ENCODE data around the gene COL21A1. TPM values are rescaled to one million over a fixed set of nuclear protein-coding genes. Genes with fewer than 3 reads are reported as not detected.

The COL21A1 gene
- total RNA-seq, 1 donor from 2014 or later: 16.8 TPM

DNA sequence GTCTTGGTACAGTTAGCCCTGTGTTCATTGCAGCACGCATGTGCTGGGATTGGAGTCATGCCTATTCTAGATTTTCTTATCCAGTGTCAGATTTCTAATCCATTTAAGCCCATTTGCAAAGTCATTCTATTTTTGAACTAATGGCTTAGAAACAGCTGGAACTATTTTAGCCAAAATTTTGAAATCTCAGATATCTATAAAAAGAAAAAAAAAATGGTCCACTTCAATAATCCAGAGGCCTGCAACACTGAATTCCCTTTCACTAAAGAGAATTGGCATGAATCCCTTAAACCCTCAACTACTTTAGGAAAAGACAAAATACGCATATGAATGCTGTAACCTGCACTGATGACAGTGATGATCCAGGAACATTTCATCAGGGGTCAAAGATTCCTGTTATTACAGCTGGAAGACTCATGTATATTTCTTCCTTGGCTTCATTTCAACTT, 1.5 kb downstream of the COL21A1 start:
- no peak overlapping the region for H3K27ac Mint-ChIP-seq
- H3K4me1 Mint-ChIP-seq (ENCODE audit: low read depth): peaks cover 28% of the 10 kb centered on the region
- H3K36me3 Mint-ChIP-seq (ENCODE audit: insufficient read depth): no peaks in the 10 kb centered on the region
- H3K4me3 Mint-ChIP-seq (ENCODE audit: low read depth): peak overlapping the region; percentile 83
- no peaks in the 10 kb centered on the region for H3K9me3 Mint-ChIP-seq (ENCODE audit: low read depth)
- TF ChIP-seq CTCF (IDR thresholded peaks at IDR 0.05; ENCODE audit: unreplicated experiment): no peak
- H3K27me3 Mint-ChIP-seq: peaks cover 34% of the 10 kb centered on the region
- no peak for DNase-seq (ENCODE audit: low spot score, unreplicated experiment)

DNA sequence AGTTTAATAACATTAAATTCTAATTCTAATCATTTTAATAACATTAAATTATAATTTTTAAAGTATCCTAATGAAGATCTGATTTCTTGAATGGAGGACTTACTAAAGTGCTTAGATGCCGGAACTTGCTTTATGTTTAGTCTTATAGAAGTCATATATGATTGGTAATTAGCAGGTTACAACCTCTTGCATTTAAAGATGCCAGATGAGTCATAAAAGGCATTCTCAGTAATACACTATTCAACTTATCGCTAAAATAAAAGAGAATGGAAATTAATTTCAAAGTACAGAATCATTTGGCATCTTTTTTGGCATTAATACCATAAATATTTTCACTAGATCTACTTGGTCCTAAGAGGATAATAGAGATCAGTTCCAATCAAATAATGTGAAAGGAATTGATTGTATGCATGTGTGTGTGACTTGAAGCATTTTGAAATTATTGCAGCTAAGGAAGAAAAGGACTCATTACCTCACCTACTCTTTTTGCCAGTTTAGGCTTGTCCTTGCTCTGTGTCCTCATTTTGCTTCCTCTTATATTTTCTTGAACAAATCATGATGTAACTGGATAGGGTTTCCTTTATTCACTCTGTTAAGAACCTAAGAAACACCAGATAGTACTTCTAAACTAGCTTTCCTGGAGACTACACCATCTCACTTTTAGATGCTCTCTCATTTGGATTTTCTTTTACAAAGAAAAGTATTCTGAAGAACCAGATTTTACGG, 2.7 kb downstream of the COL21A1 start:
- no peak for DNase-seq (ENCODE audit: low spot score, unreplicated experiment)
- H3K9me3 Mint-ChIP-seq (ENCODE audit: low read depth): no peaks in the 10 kb centered on the region
- H3K27ac Mint-ChIP-seq: no peak overlapping the region
- H3K27me3 Mint-ChIP-seq: peaks cover 27% of the 10 kb centered on the region
- H3K4me1 Mint-ChIP-seq (ENCODE audit: low read depth): peaks cover 30% of the 10 kb centered on the region
- H3K36me3 Mint-ChIP-seq (ENCODE audit: insufficient read depth): no peaks in the 10 kb centered on the region
- no peak overlapping the region for H3K4me3 Mint-ChIP-seq (ENCODE audit: low read depth)
- TF ChIP-seq CTCF (IDR thresholded peaks at IDR 0.05; ENCODE audit: unreplicated experiment): no peak

GRCh38 chr6:56244089-56244488, 3.3 kb downstream of the COL21A1 start:
- Mint-ChIP-seq H3K27ac (no peak overlapping the region), H3K4me1 (ENCODE audit: low read depth) (peaks cover 30% of the 10 kb centered on the region), H3K27me3 (peaks cover 23% of the 10 kb centered on the region), H3K36me3 (ENCODE audit: insufficient read depth) (no peaks in the 10 kb centered on the region), H3K4me3 (ENCODE audit: low read depth) (no peak overlapping the region), H3K9me3 (ENCODE audit: low read depth) (no peaks in the 10 kb centered on the region)
- no peak for TF ChIP-seq CTCF (IDR thresholded peaks at IDR 0.05; ENCODE audit: unreplicated experiment)
- no peak for DNase-seq (ENCODE audit: low spot score, unreplicated experiment)

DNA sequence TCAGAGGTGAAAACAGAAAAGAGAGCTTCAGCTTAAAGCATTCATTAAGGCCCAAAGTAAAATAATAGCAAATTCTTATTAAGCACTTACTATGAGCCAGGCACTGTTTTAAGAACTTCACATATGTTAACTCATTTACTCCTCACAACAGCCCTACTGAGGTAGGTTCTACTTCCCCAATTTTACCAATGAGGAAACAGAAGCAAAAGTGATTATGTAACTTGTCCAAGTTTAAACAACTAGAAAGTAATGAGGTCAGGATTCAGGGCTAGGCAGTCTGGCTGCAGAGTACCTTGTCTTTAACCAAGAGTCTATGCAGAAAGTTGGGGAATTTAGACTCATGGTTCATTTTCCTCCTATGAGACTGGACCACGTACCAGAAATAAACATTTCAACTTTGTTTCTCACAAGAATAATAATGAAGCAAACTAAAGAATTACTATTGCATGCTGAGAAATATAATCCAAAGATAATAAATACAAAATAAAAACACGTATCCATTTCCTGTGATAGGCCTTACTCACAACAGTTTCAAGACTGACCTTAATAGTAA, 3.8 kb downstream of the COL21A1 start:
- Mint-ChIP-seq H3K27ac (no peak overlapping the region), H3K4me3 (ENCODE audit: low read depth) (no peak overlapping the region)

DNA sequence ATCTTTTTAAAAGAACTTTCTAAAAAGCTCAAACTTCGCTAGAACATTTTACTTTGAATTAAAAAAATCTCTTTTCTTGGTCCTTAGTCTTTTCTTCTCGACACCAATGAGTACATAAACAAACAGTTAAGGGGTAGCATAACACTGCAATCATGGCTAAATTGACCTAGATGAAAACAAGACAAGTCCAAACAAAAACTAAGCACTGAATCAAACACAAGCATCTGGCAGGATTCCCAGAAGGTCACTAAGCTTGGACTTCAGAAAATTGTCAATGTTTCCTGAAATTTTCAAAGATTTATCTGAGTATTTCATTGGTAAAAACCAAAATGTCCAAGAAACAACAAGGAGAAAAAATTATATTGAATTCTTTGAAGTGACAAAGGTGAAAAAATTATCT, 5.0 kb downstream of the COL21A1 start:
- Mint-ChIP-seq H3K9me3 (ENCODE audit: low read depth) (no peaks in the 10 kb centered on the region), H3K4me3 (ENCODE audit: low read depth) (no peak overlapping the region), H3K27ac (peak overlapping the region; percentile 73), H3K36me3 (ENCODE audit: insufficient read depth) (no peaks in the 10 kb centered on the region), H3K4me1 (ENCODE audit: low read depth) (peaks cover 28% of the 10 kb centered on the region), H3K27me3 (peaks cover 9% of the 10 kb centered on the region)
- no peak for TF ChIP-seq CTCF (IDR thresholded peaks at IDR 0.05; ENCODE audit: unreplicated experiment)
- DNase-seq (ENCODE audit: low spot score, unreplicated experiment): no peak

More for the DNA sequence above, 3.8 kb downstream of the COL21A1 start:
- no peaks in the 10 kb centered on the region for H3K9me3 Mint-ChIP-seq (ENCODE audit: low read depth)
- DNase-seq (ENCODE audit: low spot score, unreplicated experiment): no peak
- no peak for TF ChIP-seq CTCF (IDR thresholded peaks at IDR 0.05; ENCODE audit: unreplicated experiment)
- no peaks in the 10 kb centered on the region for H3K36me3 Mint-ChIP-seq (ENCODE audit: insufficient read depth)
- H3K4me1 Mint-ChIP-seq (ENCODE audit: low read depth): peaks cover 30% of the 10 kb centered on the region
- H3K27me3 Mint-ChIP-seq: peaks cover 19% of the 10 kb centered on the region

Data from progenitor cell of endocrine pancreas (in vitro differentiated cells).